22Rv1 (cell line): Measurements from ENCODE around the gene CLCN2.

Experiments
- ZFX ChIP-seq: fragments of 450-650 bp; IDR thresholded peaks from 2 replicates; pipeline ENCODE4 v1.6.1; 2017; ENCODE audit warnings: antibody characterized with exemption, borderline replicate concordance
- TF ChIP-seq, protein P1 (sequence below): fragments of 450-650 bp; IDR thresholded peaks from 2 replicates; pipeline ENCODE4 v1.5.1; 2017; ENCODE audit warnings: mild to moderate bottlenecking

GRCh38 chr3:184368116-184368515 lies 6.7 kb upstream of the CLCN2 start:
- TF ChIP-seq, protein P1, sequence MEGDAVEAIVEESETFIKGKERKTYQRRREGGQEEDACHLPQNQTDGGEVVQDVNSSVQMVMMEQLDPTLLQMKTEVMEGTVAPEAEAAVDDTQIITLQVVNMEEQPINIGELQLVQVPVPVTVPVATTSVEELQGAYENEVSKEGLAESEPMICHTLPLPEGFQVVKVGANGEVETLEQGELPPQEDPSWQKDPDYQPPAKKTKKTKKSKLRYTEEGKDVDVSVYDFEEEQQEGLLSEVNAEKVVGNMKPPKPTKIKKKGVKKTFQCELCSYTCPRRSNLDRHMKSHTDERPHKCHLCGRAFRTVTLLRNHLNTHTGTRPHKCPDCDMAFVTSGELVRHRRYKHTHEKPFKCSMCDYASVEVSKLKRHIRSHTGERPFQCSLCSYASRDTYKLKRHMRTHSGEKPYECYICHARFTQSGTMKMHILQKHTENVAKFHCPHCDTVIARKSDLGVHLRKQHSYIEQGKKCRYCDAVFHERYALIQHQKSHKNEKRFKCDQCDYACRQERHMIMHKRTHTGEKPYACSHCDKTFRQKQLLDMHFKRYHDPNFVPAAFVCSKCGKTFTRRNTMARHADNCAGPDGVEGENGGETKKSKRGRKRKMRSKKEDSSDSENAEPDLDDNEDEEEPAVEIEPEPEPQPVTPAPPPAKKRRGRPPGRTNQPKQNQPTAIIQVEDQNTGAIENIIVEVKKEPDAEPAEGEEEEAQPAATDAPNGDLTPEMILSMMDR = no peak
- TF ChIP-seq ZFX = no peak
